ENCODE results near the gene SLC12A2.

The SLC12A2 gene

GRCh38 chr5:128174951-128175350 is 91.4 kb downstream of the SLC12A2 start:
- Histone ChIP-seq H3K9ac (ENCODE audit: low read length) (no peak overlapping the region), H3K9me3 (ENCODE audit: control insufficient read depth, low read depth, low read length) (no peaks in the 10 kb centered on the region), H3K4me1 (ENCODE audit: control insufficient read depth, low read depth, low read length) (no peaks in the 10 kb centered on the region), H3K36me3 (ENCODE audit: control insufficient read depth, low read depth, low read length) (no peaks in the 10 kb centered on the region), H3K4me3 (ENCODE audit: low read length) (no peak overlapping the region), H3K27me3 (ENCODE audit: control insufficient read depth, insufficient read depth, low read length) (no peaks in the 10 kb centered on the region), H3K27ac (ENCODE audit: low read length) (no peak overlapping the region)

GRCh38 chr5:128192368-128192767 is 108.8 kb downstream of the SLC12A2 start:
- Histone ChIP-seq H3K36me3 (ENCODE audit: control insufficient read depth, low read depth, low read length) (no peaks in the 10 kb centered on the region), H3K4me1 (ENCODE audit: control insufficient read depth, low read depth, low read length) (peaks cover 4% of the 10 kb centered on the region), H3K27me3 (ENCODE audit: control insufficient read depth, insufficient read depth, low read length) (no peaks in the 10 kb centered on the region), H3K4me3 (ENCODE audit: low read length) (no peak overlapping the region), H3K27ac (ENCODE audit: low read length) (no peak overlapping the region), H3K9ac (ENCODE audit: low read length) (no peak overlapping the region), H3K9me3 (ENCODE audit: control insufficient read depth, low read depth, low read length) (no peaks in the 10 kb centered on the region)

DNA sequence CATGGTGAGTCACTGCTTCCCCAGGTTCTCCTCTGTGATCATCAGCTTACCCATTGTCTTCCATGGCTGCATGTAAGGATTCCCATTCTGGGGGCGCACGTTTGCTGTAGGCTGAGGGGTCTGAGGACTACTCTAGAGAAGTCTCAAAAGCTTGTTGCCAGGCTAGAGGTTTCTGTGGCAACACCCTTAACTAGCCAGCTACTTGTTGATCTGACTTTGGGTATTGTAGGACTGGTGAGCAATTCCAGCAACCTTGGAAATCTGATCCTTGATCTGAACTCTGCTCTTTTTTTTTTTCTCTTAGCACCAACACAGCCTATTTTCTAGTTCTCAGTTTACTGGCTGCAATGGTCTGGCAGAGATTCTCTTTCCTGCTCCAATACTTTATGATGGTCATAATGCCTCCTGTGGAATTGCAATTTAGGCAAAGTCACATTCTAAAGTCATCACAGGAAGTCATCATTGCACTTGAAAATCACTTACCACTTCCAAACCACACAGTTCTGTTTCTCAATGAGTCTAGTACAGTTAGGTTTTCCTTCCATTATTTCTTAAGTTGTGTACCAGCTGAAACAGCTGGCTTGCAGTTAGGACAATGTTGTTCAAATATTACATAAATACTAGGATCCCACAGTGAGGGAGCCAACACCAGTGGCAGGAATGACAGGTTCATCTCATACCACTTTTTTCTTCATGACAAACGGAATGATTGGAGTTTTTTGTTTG is 110.3 kb downstream of the SLC12A2 start:
- no peak overlapping the region for H3K9ac ChIP-seq (ENCODE audit: low read length)
- no peaks in the 10 kb centered on the region for H3K27me3 ChIP-seq (ENCODE audit: control insufficient read depth, insufficient read depth, low read length)
- no peaks in the 10 kb centered on the region for H3K9me3 ChIP-seq (ENCODE audit: control insufficient read depth, low read depth, low read length)
- no peak overlapping the region for H3K4me3 ChIP-seq (ENCODE audit: low read length)
- no peak overlapping the region for H3K27ac ChIP-seq (ENCODE audit: low read length)
- no peaks in the 10 kb centered on the region for H3K36me3 ChIP-seq (ENCODE audit: control insufficient read depth, low read depth, low read length)
- peaks cover 4% of the 10 kb centered on the region for H3K4me1 ChIP-seq (ENCODE audit: control insufficient read depth, low read depth, low read length)

DNA sequence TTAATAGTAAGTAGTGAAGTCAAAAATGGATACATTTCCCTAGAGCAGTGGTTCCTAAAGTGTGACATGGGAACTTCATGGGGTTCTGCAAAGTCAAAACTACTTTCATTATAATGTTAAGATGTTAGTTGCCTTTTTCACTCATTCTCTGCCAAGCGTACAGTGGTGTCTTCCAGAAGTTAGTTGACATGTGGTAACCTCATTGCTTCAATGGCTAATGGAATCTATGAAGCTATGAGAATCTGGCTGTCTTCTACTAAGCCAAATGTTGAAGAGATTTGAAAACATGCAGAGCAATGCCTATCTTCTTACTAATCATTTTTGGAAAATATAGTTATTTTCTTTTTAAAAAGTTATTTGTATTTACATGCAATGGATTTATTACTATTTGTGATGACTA is 111.8 kb downstream of the SLC12A2 start:
- Histone ChIP-seq H3K4me3 (ENCODE audit: low read length) (no peak overlapping the region), H3K27me3 (ENCODE audit: control insufficient read depth, insufficient read depth, low read length) (peaks cover 1% of the 10 kb centered on the region), H3K9ac (ENCODE audit: low read length) (no peak overlapping the region), H3K36me3 (ENCODE audit: control insufficient read depth, low read depth, low read length) (no peaks in the 10 kb centered on the region), H3K4me1 (ENCODE audit: control insufficient read depth, low read depth, low read length) (peaks cover 4% of the 10 kb centered on the region), H3K9me3 (ENCODE audit: control insufficient read depth, low read depth, low read length) (no peaks in the 10 kb centered on the region), H3K27ac (ENCODE audit: low read length) (no peak overlapping the region)

DNA sequence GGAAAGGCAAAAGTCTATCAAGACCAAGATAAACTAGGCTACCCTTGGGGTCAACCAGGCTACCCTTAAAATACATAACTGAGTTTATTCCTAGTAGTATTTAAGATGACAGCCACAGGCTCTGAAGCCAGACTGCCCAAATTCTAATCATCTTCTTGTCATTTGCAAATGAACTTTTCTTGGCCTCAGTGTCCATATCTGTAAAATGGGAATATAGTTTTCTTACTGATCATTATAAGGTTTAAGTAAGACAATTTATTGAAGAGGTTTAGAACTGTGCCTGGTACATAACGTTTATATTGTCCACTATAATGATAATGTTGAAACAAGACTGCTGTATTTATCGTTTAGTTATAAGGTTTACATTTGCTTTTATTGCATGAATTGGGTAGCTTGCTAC is 112.5 kb downstream of the SLC12A2 start:
- H3K9me3 ChIP-seq (ENCODE audit: control insufficient read depth, low read depth, low read length), result no peaks in the 10 kb centered on the region
- H3K4me1 ChIP-seq (ENCODE audit: control insufficient read depth, low read depth, low read length), result peaks cover 6% of the 10 kb centered on the region
- H3K4me3 ChIP-seq (ENCODE audit: low read length), result no peak overlapping the region
- no peak overlapping the region for H3K27ac ChIP-seq (ENCODE audit: low read length)
- H3K9ac ChIP-seq (ENCODE audit: low read length), result no peak overlapping the region
- no peaks in the 10 kb centered on the region for H3K36me3 ChIP-seq (ENCODE audit: control insufficient read depth, low read depth, low read length)
- H3K27me3 ChIP-seq (ENCODE audit: control insufficient read depth, insufficient read depth, low read length), result peaks cover 9% of the 10 kb centered on the region

DNA sequence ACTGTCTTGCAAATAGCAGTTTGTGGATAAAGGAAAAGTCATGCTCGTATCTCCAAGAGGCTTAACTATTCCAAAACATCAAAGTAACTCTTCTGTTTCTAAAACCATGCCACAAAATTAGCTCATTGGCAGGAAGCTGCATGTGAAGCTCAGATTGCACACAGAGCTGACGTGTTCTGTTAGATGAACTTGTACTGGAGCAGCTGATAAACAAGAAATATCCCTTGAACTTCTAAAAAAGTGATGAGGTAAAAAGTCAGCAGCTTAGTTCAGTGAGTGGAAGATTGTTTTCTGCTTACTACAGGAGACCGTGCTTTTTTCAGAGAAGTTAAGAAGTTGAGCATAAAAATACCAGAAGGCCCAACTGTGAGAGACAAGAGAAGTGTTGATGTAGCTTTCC is 113.2 kb downstream of the SLC12A2 start:
- Histone ChIP-seq H3K27me3 (ENCODE audit: control insufficient read depth, insufficient read depth, low read length) (peaks cover 9% of the 10 kb centered on the region), H3K4me3 (ENCODE audit: low read length) (no peak overlapping the region), H3K27ac (ENCODE audit: low read length) (no peak overlapping the region), H3K4me1 (ENCODE audit: control insufficient read depth, low read depth, low read length) (peaks cover 5% of the 10 kb centered on the region), H3K9ac (ENCODE audit: low read length) (no peak overlapping the region), H3K36me3 (ENCODE audit: control insufficient read depth, low read depth, low read length) (no peaks in the 10 kb centered on the region), H3K9me3 (ENCODE audit: control insufficient read depth, low read depth, low read length) (no peaks in the 10 kb centered on the region)

DNA sequence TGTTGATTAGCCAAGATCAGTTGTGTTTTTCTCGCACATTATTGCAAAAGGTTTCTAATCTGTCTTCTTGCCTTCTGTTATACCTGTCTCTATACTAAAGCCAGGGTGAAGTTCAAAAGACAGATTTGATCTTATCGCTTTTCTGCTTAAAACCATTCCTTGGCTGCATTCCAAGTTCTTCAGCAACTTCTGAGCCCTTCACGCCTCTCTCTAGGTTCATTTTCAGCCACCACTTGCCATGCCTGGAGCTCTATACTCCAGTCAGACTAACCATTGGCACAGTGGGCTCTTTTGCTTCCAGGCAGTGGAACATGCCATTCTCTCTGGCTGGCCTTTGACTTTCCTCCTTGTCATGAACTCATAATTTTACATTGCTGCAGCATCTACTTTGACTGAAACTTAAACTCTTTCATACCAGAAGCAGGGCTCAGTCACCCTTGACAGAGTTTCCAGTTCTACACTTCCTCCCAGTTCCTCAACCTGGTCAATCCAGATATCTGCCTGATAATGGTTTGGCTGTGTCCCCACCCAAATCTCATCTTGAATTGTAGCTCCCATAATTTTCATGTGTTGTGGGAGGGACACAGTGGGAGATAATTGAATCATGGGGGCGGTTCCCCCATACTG is 114.4 kb downstream of the SLC12A2 start:
- H3K9ac ChIP-seq (ENCODE audit: low read length), result no peak overlapping the region
- H3K27me3 ChIP-seq (ENCODE audit: control insufficient read depth, insufficient read depth, low read length), result peaks cover 9% of the 10 kb centered on the region
- no peak overlapping the region for H3K4me3 ChIP-seq (ENCODE audit: low read length)
- no peaks in the 10 kb centered on the region for H3K36me3 ChIP-seq (ENCODE audit: control insufficient read depth, low read depth, low read length)
- peaks cover 5% of the 10 kb centered on the region for H3K4me1 ChIP-seq (ENCODE audit: control insufficient read depth, low read depth, low read length)
- H3K9me3 ChIP-seq (ENCODE audit: control insufficient read depth, low read depth, low read length), result no peaks in the 10 kb centered on the region
- no peak overlapping the region for H3K27ac ChIP-seq (ENCODE audit: low read length)

- H3K4me3 ChIP-seq (ENCODE audit: low read length), result no peak overlapping the region
- no peak overlapping the region for H3K9ac ChIP-seq (ENCODE audit: low read length)
- peaks cover 5% of the 10 kb centered on the region for H3K4me1 ChIP-seq (ENCODE audit: control insufficient read depth, low read depth, low read length)
- no peak overlapping the region for H3K27ac ChIP-seq (ENCODE audit: low read length)
- no peaks in the 10 kb centered on the region for H3K36me3 ChIP-seq (ENCODE audit: control insufficient read depth, low read depth, low read length)
- no peaks in the 10 kb centered on the region for H3K9me3 ChIP-seq (ENCODE audit: control insufficient read depth, low read depth, low read length)
- H3K27me3 ChIP-seq (ENCODE audit: control insufficient read depth, insufficient read depth, low read length), result peaks cover 9% of the 10 kb centered on the region
Measured at GRCh38 chr5:128199104-128199503, 115.5 kb downstream of the SLC12A2 start.

- no peak overlapping the region for H3K27ac ChIP-seq (ENCODE audit: low read length)
- no peaks in the 10 kb centered on the region for H3K36me3 ChIP-seq (ENCODE audit: control insufficient read depth, low read depth, low read length)
- H3K4me3 ChIP-seq (ENCODE audit: low read length), result no peak overlapping the region
- H3K9me3 ChIP-seq (ENCODE audit: control insufficient read depth, low read depth, low read length), result no peaks in the 10 kb centered on the region
- H3K9ac ChIP-seq (ENCODE audit: low read length), result no peak overlapping the region
- peaks cover 9% of the 10 kb centered on the region for H3K27me3 ChIP-seq (ENCODE audit: control insufficient read depth, insufficient read depth, low read length)
- H3K4me1 ChIP-seq (ENCODE audit: control insufficient read depth, low read depth, low read length), result peaks cover 5% of the 10 kb centered on the region
Measured at GRCh38 chr5:128199611-128200010, 116.0 kb downstream of the SLC12A2 start.

- Histone ChIP-seq H3K27me3 (ENCODE audit: control insufficient read depth, insufficient read depth, low read length) (peaks cover 9% of the 10 kb centered on the region), H3K9me3 (ENCODE audit: control insufficient read depth, low read depth, low read length) (no peaks in the 10 kb centered on the region), H3K4me1 (ENCODE audit: control insufficient read depth, low read depth, low read length) (peaks cover 5% of the 10 kb centered on the region), H3K27ac (ENCODE audit: low read length) (no peak overlapping the region), H3K9ac (ENCODE audit: low read length) (no peak overlapping the region), H3K4me3 (ENCODE audit: low read length) (peak overlapping the region; percentile 58), H3K36me3 (ENCODE audit: control insufficient read depth, low read depth, low read length) (no peaks in the 10 kb centered on the region)
Measured at GRCh38 chr5:128201065-128201926, 117.7 kb downstream of the SLC12A2 start.

- H3K27me3 ChIP-seq (ENCODE audit: control insufficient read depth, insufficient read depth, low read length), result peaks cover 9% of the 10 kb centered on the region
- peaks cover 5% of the 10 kb centered on the region for H3K4me1 ChIP-seq (ENCODE audit: control insufficient read depth, low read depth, low read length)
- H3K4me3 ChIP-seq (ENCODE audit: low read length), result no peak overlapping the region
- no peaks in the 10 kb centered on the region for H3K36me3 ChIP-seq (ENCODE audit: control insufficient read depth, low read depth, low read length)
- H3K9me3 ChIP-seq (ENCODE audit: control insufficient read depth, low read depth, low read length), result no peaks in the 10 kb centered on the region
- no peak overlapping the region for H3K27ac ChIP-seq (ENCODE audit: low read length)
- H3K9ac ChIP-seq (ENCODE audit: low read length), result no peak overlapping the region
Measured at GRCh38 chr5:128202320-128202719, 118.8 kb downstream of the SLC12A2 start.

Measured in iPS-18a (cell line).